SK-N-SH treated with all-trans-retinoic acid at 6 μM for 48 hours (cell line): Measurements from ENCODE around the gene POFUT1.

ENCODE experiments used
- ARNTL ChIP-seq: fragments of 450-650 bp; formaldehyde crosslinking; IDR thresholded peaks from 2 replicates; pipeline ENCODE4 v1.5.0; 2020; ENCODE audit warnings: low read depth, mild to moderate bottlenecking, moderate library complexity, borderline replicate concordance
- BACH2 ChIP-seq: fragments of 250-450 bp; sonication (Bioruptor Pico); IDR thresholded peaks from 2 replicates; pipeline ENCODE4 v1.9.0; 2021; ENCODE audit warnings: mild to moderate bottlenecking, borderline replicate concordance
- GLIS3 ChIP-seq: fragments of 250-450 bp; sonication (Bioruptor Pico); IDR thresholded peaks from 2 replicates; pipeline ENCODE4 v1.5.0; 2020; ENCODE audit warnings: mild to moderate bottlenecking, moderate library complexity
- ISL1 ChIP-seq: fragments of 250-450 bp; sonication (Bioruptor Pico); IDR thresholded peaks from 2 replicates; pipeline ENCODE4 v2.1.2; 2022; ENCODE audit warnings: mild to moderate bottlenecking, moderate library complexity
- PPARA ChIP-seq: fragments of 250-450 bp; sonication (Bioruptor Pico); IDR thresholded peaks from 2 replicates; pipeline ENCODE4 v1.5.0; 2020; ENCODE audit warnings: mild to moderate bottlenecking, borderline replicate concordance
- RARB ChIP-seq: fragments of 250-450 bp; sonication (Bioruptor Pico); IDR thresholded peaks from 2 replicates; pipeline ENCODE4 v1.8.0; 2021; ENCODE audit warnings: mild to moderate bottlenecking, moderate library complexity
- TCF4 ChIP-seq: fragments of 250-450 bp; sonication (Bioruptor Pico); IDR thresholded peaks from 2 replicates; pipeline ENCODE4 v1.8.0; 2021; ENCODE audit warnings: mild to moderate bottlenecking, moderate library complexity, borderline replicate concordance
- ZFP3 ChIP-seq: fragments of 250-450 bp; sonication (Bioruptor Pico); IDR thresholded peaks from 2 replicates; pipeline ENCODE4 v1.5.0; 2020; ENCODE audit warnings: mild to moderate bottlenecking, moderate library complexity
- ZNF70 ChIP-seq: fragments of 450-650 bp; formaldehyde crosslinking; IDR thresholded peaks from 2 replicates; pipeline ENCODE4 v1.5.0; 2020; ENCODE audit warnings: mild to moderate bottlenecking, moderate library complexity
- TF ChIP-seq, protein P1 (sequence below): fragments of 250-450 bp; sonication (Bioruptor Pico); IDR thresholded peaks from 2 replicates; pipeline ENCODE4 v1.8.0; 2020; ENCODE audit warnings: mild to moderate bottlenecking, moderate library complexity, borderline replicate concordance
- TF ChIP-seq, protein P2 (sequence below): fragments of 250-450 bp; sonication (Bioruptor Pico); IDR thresholded peaks from 2 replicates; pipeline ENCODE4 v1.8.0; 2021; ENCODE audit warnings: low read depth, mild to moderate bottlenecking, moderate library complexity, borderline replicate concordance

- TF ChIP-seq, protein P1, sequence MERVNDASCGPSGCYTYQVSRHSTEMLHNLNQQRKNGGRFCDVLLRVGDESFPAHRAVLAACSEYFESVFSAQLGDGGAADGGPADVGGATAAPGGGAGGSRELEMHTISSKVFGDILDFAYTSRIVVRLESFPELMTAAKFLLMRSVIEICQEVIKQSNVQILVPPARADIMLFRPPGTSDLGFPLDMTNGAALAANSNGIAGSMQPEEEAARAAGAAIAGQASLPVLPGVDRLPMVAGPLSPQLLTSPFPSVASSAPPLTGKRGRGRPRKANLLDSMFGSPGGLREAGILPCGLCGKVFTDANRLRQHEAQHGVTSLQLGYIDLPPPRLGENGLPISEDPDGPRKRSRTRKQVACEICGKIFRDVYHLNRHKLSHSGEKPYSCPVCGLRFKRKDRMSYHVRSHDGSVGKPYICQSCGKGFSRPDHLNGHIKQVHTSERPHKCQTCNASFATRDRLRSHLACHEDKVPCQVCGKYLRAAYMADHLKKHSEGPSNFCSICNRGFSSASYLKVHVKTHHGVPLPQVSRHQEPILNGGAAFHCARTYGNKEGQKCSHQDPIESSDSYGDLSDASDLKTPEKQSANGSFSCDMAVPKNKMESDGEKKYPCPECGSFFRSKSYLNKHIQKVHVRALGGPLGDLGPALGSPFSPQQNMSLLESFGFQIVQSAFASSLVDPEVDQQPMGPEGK = no peak
- TF ChIP-seq, protein P2, sequence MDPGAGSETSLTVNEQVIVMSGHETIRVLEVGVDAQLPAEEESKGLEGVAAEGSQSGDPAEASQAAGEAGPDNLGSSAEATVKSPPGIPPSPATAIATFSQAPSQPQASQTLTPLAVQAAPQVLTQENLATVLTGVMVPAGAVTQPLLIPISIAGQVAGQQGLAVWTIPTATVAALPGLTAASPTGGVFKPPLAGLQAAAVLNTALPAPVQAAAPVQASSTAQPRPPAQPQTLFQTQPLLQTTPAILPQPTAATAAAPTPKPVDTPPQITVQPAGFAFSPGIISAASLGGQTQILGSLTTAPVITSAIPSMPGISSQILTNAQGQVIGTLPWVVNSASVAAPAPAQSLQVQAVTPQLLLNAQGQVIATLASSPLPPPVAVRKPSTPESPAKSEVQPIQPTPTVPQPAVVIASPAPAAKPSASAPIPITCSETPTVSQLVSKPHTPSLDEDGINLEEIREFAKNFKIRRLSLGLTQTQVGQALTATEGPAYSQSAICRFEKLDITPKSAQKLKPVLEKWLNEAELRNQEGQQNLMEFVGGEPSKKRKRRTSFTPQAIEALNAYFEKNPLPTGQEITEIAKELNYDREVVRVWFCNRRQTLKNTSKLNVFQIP = no peak
- TF ChIP-seq TCF4 (CRISPR knock-in tag) = no peak
- no peak for TF ChIP-seq ZNF70 (CRISPR knock-in tag)
- no peak for TF ChIP-seq RARB (CRISPR knock-in tag)
- TF ChIP-seq ZFP3 (CRISPR knock-in tag) = no peak
- no peak for TF ChIP-seq GLIS3 (CRISPR knock-in tag)
- TF ChIP-seq BACH2 (CRISPR knock-in tag) = no peak
- TF ChIP-seq PPARA (CRISPR knock-in tag) = no peak
- no peak for TF ChIP-seq ARNTL (CRISPR knock-in tag)
- no peak for TF ChIP-seq ISL1 (CRISPR knock-in tag)
Observed at GRCh38 chr20:32215147-32215546, 7.5 kb downstream of the POFUT1 start.
